Anterior cingulate cortex (tissue), 58 donors: ENCODE results near the gene FADS1.

Source experiments
- DNase-seq, 58 donors: peaks; one replicate each; lab custom pipeline; 2025; lab: John Stamatoyannopoulos, UW

Gene FADS1

GRCh38 chr11:61780581-61781162 lies 36.1 kb downstream of the FADS1 start:
- DNase-seq = no peak

- DNase-seq = no peak
Measured at GRCh38 chr11:61779666-61780525, 36.9 kb downstream of the FADS1 start.

- no peak for DNase-seq
Measured at GRCh38 chr11:61778920-61779650, 37.7 kb downstream of the FADS1 start.

GRCh38 chr11:61778357-61778886 lies 38.4 kb downstream of the FADS1 start:
- DNase-seq = no peak

- peak in 16 of 58 donors; percentile 10 to 68 (median 30) for DNase-seq
Measured at GRCh38 chr11:61777234-61778090, 39.3 kb downstream of the FADS1 start.

GRCh38 chr11:61776561-61777075 lies 40.2 kb downstream of the FADS1 start:
- peak in 33 of 58 donors; percentile 8 to 71 (median 41) for DNase-seq

- no peak for DNase-seq
Measured at GRCh38 chr11:61775606-61776554, 40.9 kb downstream of the FADS1 start.

GRCh38 chr11:61775106-61775505 lies 41.7 kb downstream of the FADS1 start:
- DNase-seq = no peak

GRCh38 chr11:61774411-61774810 lies 42.4 kb downstream of the FADS1 start:
- DNase-seq = no peak

- no peak for DNase-seq
Measured at GRCh38 chr11:61773809-61774208, 43.0 kb downstream of the FADS1 start.

GRCh38 chr11:61773356-61773755 lies 43.4 kb downstream of the FADS1 start:
- no peak for DNase-seq

- no peak for DNase-seq
Measured at GRCh38 chr11:61771985-61772455, 44.8 kb downstream of the FADS1 start.

GRCh38 chr11:61771195-61771894 lies 45.5 kb downstream of the FADS1 start:
- DNase-seq = no peak

GRCh38 chr11:61769946-61770683 lies 46.7 kb downstream of the FADS1 start:
- no peak for DNase-seq

GRCh38 chr11:61769169-61769920 lies 47.5 kb downstream of the FADS1 start:
- no peak for DNase-seq

- no peak for DNase-seq
Measured at GRCh38 chr11:61768376-61769076, 48.3 kb downstream of the FADS1 start.
